Ovary (tissue), 3 donors: ENCODE results near the gene BBS1.

ENCODE experiments used
- CTCF ChIP-seq, 3 donors: fragments of 450-650 bp in 2 of 3; fragments of 200-600 bp in 1 of 3; IDR thresholded peaks; one replicate each; pipeline versions ENCODE4 v1.5.1 to v1.8.0; 2016 to 2022; ENCODE audit warnings: antibody characterized with exemption in 3 of 3, mild to moderate bottlenecking in 1 of 3
- EP300 ChIP-seq: sonication (generic); formaldehyde crosslinking; IDR thresholded peaks from one replicate; pipeline ENCODE4 v1.6.1; 2017; ENCODE audit warnings: antibody characterized with exemption
- POLR2A ChIP-seq: fragments of 450-650 bp; IDR thresholded peaks from one replicate; pipeline ENCODE4 v1.6.1; 2017; ENCODE audit warnings: antibody characterized with exemption, mild to moderate bottlenecking, moderate library complexity
- donor health status: DM: no; HTN: no; CAD: no.

- TF ChIP-seq CTCF (IDR thresholded peaks at IDR 0.05) (no peak), POLR2A (no peak), EP300 (no peak)
Measured at GRCh38 chr11:66570079-66570849, 59.8 kb downstream of the BBS1 start.
